Mucosa of descending colon (tissue), 3 donors: ENCODE measurements around the gene ZNF436. TPM values are rescaled to one million over a fixed set of nuclear protein-coding genes. Genes with fewer than 3 reads are reported as not detected.
"Not testable (repeated sequence)": the region's sequence is repeated elsewhere in the genome, so short reads cannot be mapped to it uniquely, and the experiment has no call there.

Experiments used
- ATAC-seq: fragments of 200-7000 bp; cut with Tn5 transposase; one replicate; pipeline ENCODE4 v1.9.1; 2020; ENCODE audit warnings: mild to moderate bottlenecking, moderate library complexity
- DNase-seq, 3 donors: peaks; one replicate each; pipeline ENCODE4 v3.0.0-alpha.2; 2020
- H3K36me3 ChIP-seq: fragments of 200-600 bp; one replicate; pipeline ENCODE4 v1.8.0; 2021; ENCODE audit warnings: low read depth, mild to moderate bottlenecking
- H3K4me1 ChIP-seq: fragments of 200-600 bp; one replicate; pipeline ENCODE4 v1.8.0; 2021; ENCODE audit warnings: low read depth, mild to moderate bottlenecking
- H3K4me3 ChIP-seq: fragments of 200-600 bp; one replicate; pipeline ENCODE4 v1.8.0; 2021; ENCODE audit warnings: mild to moderate bottlenecking
- H3K9me3 ChIP-seq: fragments of 200-600 bp; one replicate; pipeline ENCODE4 v1.8.0; 2021; ENCODE audit warnings: mild to moderate bottlenecking
- intact Hi-C, 2 donors: fragments of 100-400 bp; cut with DNase I in 1 of 2; cut with micrococcal nuclease in 1 of 2; formaldehyde crosslinking; loops; one replicate each; pipeline versions ENCODE4 v1.11.0 to v1.11.1; 2022; cut with DNase I, micrococcal nuclease
- total RNA-seq, 3 donors: library from RNA; stranded (reverse); fragmentation: NEBNext Ultra II Directional in 2 of 3; extraction: Animal tissue kit (Norgen Biotek cat#: 25700) in 2 of 3; gene quantifications; one replicate each; pipeline versions ENCODE4 v1.2.1 to v1.2.4, GENCODE V29; 2021 to 2023
- TF ChIP-seq, protein P1 (sequence below): fragments of 200-600 bp; IDR thresholded peaks from one replicate; pipeline ENCODE4 v1.8.0; 2022; ENCODE audit warnings: antibody characterized with exemption, mild to moderate bottlenecking
- donor health status: DM: no; HTN: no; CAD: no; lungs with moderate emphysema.
- donor health status: DM: no; HTN: no; CAD: no.
- donor health status: DM: no; HTN: yes; CAD: no.

Gene ZNF436
- total RNA-seq, 3 donors from 2014 or later = 10.1 to 15.2 (median 11.4) TPM

DNA sequence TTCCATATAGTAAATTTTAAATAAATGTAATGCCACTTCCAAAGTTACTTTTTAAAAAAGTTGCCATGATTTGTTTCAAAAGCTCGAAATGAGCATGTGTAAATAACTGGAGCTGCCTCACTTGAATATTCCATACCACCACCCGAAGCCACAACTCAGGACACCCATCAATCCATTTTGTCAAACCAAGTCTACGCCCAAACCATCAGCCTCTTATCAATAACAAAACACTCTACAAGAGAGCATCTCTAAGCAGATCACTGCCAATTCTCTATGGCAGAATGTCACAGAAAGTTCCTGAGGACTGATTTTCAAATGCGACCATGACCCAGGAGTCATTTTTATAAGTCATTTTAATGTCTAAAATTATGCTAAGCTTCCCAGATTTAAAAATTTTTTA lies 30.0 kb downstream of the ZNF436 start:
- no peaks in the 10 kb centered on the region for H3K36me3 ChIP-seq
- H3K4me1 ChIP-seq = peaks cover 26% of the 10 kb centered on the region
- ATAC-seq = no peak
- intact Hi-C loops = no loop called here
- no peak for DNase-seq
- H3K9me3 ChIP-seq = no peaks in the 10 kb centered on the region
- TF ChIP-seq, protein P1, sequence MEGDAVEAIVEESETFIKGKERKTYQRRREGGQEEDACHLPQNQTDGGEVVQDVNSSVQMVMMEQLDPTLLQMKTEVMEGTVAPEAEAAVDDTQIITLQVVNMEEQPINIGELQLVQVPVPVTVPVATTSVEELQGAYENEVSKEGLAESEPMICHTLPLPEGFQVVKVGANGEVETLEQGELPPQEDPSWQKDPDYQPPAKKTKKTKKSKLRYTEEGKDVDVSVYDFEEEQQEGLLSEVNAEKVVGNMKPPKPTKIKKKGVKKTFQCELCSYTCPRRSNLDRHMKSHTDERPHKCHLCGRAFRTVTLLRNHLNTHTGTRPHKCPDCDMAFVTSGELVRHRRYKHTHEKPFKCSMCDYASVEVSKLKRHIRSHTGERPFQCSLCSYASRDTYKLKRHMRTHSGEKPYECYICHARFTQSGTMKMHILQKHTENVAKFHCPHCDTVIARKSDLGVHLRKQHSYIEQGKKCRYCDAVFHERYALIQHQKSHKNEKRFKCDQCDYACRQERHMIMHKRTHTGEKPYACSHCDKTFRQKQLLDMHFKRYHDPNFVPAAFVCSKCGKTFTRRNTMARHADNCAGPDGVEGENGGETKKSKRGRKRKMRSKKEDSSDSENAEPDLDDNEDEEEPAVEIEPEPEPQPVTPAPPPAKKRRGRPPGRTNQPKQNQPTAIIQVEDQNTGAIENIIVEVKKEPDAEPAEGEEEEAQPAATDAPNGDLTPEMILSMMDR = no peak
- H3K4me3 ChIP-seq = no peak overlapping the region

DNA sequence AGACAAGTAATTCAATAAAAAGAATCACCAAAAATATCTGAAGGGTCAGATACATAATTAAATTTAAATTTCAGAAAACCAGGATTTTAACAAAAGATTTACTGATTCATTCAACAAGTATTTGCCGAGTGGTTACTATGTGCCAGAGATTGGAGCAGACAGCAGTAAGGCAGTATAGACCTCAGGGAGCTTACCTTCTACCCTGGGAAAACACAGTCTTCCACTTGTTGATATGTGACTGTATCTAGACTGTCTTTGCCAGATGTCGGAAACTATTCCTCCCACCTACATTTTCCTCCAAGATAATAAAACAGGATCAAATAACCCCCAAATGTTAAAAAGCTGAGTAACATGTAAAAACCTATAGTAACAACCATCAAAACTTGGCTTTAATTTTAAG lies 31.8 kb downstream of the ZNF436 start:
- intact Hi-C loops = no loop called here
- peaks cover 26% of the 10 kb centered on the region for H3K4me1 ChIP-seq
- no peaks in the 10 kb centered on the region for H3K36me3 ChIP-seq
- H3K9me3 ChIP-seq = no peaks in the 10 kb centered on the region
- no peak overlapping the region for H3K4me3 ChIP-seq
- TF ChIP-seq, protein P1 = no peak
- ATAC-seq (no peak), DNase-seq (no peak)

DNA sequence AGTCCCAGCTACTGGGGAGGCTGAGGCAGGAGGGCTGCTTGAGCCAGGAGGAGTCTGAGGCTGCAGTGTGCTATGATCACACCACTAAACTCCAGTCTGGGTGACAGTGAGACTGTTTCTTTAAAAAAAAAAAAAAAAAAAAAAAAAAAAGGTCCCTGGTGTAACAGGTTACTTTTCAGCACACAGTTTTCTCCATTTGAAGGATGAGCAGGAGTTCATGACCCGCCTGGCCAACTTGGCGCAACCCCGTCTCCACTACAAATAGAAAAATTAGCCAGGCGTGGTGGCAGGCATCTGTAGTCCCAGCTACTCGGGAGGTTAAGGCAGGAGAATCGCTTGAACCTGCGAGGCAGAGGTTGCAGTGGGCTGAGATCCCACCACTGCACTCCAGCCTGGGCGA lies 37.9 kb downstream of the ZNF436 start:
- Histone ChIP-seq H3K36me3 (peaks cover 5% of the 10 kb centered on the region), H3K9me3 (no peaks in the 10 kb centered on the region), H3K4me1 (no peaks in the 10 kb centered on the region), H3K4me3 (no peak overlapping the region)
- TF ChIP-seq, protein P1 = no peak
- DNase-seq = no peak
- no peak for ATAC-seq
- intact Hi-C loops = no loop called here

DNA sequence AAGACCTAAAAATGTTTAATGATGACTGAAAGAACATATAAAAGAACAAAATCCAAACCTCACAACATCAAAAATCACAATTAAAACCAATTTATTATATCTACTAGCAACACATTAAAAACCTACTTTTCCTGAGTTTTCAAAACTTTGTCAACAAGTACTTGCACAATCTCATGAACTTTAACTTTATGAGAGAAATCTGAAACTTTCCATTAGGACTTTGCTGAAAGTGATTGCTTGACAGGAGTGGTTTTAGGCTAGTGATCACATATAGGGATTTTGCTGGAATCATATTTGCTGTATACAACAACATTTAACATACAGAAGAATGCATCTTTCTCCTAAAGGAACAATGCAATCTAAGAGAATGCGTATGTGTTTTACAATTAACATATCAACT lies 38.8 kb downstream of the ZNF436 start:
- TF ChIP-seq, protein P1 = no peak
- Histone ChIP-seq H3K36me3 (peaks cover 5% of the 10 kb centered on the region), H3K9me3 (no peaks in the 10 kb centered on the region), H3K4me1 (no peaks in the 10 kb centered on the region), H3K4me3 (no peak overlapping the region)
- intact Hi-C loops = no loop called here
- DNase-seq (no peak), ATAC-seq (no peak)

DNA sequence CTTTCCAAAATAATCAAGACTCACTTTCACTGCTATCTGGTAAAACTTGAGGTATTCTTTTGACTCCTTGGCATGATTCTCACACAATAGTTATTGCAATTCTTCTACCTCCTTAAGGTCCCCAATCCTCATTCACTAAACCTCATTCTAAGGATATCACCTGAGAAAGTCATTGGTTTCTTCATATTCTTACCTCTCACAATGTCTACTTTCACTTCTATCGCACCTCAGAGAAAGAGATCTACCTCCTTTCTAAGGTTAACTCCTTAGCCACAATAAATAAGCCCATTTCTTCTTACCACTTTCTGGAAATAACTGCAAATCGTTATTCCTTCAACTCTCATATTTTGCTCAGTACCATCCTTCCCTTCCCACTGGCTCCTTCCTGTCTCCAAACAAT lies 44.2 kb downstream of the ZNF436 start:
- peaks cover 5% of the 10 kb centered on the region for H3K36me3 ChIP-seq
- H3K4me3 ChIP-seq = no peak overlapping the region
- H3K4me1 ChIP-seq = no peaks in the 10 kb centered on the region
- no peaks in the 10 kb centered on the region for H3K9me3 ChIP-seq
- TF ChIP-seq, protein P1 = no peak
- intact Hi-C loops = no loop called here
- ATAC-seq = no peak
- DNase-seq = no peak

DNA sequence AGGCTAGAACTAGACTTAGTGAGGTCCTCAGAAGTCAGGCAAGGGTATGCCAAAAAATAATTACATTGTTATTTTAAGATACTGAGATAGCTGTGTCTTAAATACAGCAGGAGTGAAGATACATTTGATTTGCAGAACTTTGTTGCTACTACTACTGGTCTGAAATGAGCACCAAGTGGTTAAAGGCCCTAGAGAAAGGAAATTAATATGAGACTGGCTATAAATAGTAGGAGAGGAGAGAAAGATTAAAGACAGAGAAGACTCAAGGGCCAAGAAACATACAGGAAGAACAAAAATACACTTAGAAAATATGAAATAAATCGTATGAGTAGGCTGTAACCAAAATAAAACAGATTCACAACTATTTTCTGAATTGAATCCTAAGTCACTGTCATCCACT lies 46.9 kb downstream of the ZNF436 start:
- Histone ChIP-seq H3K36me3 (peaks cover 5% of the 10 kb centered on the region), H3K9me3 (no peaks in the 10 kb centered on the region), H3K4me3 (no peak overlapping the region), H3K4me1 (no peaks in the 10 kb centered on the region)
- intact Hi-C loops = no loop called here
- DNase-seq (no peak), ATAC-seq (no peak)
- TF ChIP-seq, protein P1 = no peak

DNA sequence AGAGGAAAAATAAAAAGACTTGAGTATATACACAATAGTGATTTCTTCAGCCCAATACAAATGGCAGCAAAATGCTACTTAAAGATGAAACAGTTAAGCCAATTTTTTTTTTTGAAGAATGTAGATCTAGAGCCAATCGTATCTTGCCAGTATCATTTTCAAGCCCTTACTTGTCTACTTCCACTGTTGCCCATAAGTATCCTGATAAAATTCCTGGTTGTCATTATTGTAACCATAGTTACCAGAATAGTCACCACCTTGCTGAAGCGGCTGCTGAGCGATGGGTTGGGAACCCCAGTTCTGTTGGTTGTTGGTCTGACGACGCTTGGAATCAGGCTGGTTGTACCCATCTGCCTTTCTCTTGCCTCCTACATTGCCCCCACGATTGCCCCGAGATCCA lies 59.4 kb downstream of the ZNF436 start:
- ATAC-seq, H3K36me3 ChIP-seq: not testable (repeated sequence)

More for the DNA sequence above, 59.4 kb downstream of the ZNF436 start:
- H3K4me1 ChIP-seq, H3K9me3 ChIP-seq, intact Hi-C loops, H3K4me3 ChIP-seq, DNase-seq: not testable (repeated sequence)
